C4-2B (cell line): ENCODE measurements around the gene RNF180.
A peak's percentile ranks its signal among the peaks of the same experiment; 100 is the strongest.

ENCODE experiments used
- H3K27ac ChIP-seq: fragments of 450-650 bp; 2 replicates; pipeline ENCODE4 v1.5.1; 2017
- ZFX ChIP-seq: fragments of 450-650 bp; IDR thresholded peaks from 2 replicates; pipeline ENCODE4 v1.6.1; 2017
- TF ChIP-seq, protein P1 (sequence below): fragments of 450-650 bp; conservative IDR thresholded peaks from 2 replicates; pipeline ENCODE4 v1.5.1; 2017; ENCODE audit warnings: mild to moderate bottlenecking

The RNF180 gene

DNA sequence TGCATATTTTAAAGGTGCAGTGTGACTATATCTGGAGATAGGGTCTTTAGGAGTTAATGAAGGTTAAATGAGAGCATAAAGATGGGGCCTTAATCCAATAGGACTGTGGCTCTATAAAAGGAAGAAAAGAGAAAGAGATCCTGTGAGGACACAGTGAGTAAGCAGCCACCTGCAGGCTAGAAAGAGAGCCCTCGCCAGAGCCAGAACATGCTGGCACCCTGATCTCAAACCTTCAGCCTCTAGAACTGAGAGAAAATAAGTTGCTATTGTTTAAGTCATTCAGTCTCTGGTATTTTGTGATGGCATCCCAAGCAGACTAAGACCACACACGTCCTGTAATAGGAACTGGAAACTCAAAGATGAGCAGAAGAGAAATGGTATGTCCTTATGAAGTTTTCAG, 41.0 kb downstream of the RNF180 start:
- no peak for TF ChIP-seq ZFX
- TF ChIP-seq, protein P1, sequence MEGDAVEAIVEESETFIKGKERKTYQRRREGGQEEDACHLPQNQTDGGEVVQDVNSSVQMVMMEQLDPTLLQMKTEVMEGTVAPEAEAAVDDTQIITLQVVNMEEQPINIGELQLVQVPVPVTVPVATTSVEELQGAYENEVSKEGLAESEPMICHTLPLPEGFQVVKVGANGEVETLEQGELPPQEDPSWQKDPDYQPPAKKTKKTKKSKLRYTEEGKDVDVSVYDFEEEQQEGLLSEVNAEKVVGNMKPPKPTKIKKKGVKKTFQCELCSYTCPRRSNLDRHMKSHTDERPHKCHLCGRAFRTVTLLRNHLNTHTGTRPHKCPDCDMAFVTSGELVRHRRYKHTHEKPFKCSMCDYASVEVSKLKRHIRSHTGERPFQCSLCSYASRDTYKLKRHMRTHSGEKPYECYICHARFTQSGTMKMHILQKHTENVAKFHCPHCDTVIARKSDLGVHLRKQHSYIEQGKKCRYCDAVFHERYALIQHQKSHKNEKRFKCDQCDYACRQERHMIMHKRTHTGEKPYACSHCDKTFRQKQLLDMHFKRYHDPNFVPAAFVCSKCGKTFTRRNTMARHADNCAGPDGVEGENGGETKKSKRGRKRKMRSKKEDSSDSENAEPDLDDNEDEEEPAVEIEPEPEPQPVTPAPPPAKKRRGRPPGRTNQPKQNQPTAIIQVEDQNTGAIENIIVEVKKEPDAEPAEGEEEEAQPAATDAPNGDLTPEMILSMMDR: no peak
- H3K27ac ChIP-seq: no peak overlapping the region

DNA sequence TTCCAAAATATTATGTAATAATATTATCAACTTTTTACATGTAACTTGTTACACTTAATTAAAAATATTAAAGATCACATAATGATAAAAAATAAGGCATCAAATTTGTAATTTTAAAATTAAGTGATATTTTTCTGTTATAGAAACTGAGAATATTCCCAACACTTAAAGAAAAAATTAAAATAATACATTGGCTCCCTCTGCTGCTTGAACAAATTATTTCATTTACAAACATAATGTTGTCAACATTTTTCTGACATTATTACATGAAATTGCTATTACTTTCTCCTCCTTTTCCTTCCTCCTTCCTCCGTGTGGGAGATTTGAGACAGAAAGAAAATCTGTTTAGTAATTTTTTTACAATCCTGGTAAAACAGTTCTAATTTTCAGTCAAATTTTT, 42.3 kb downstream of the RNF180 start:
- no peak overlapping the region for H3K27ac ChIP-seq
- TF ChIP-seq ZFX: no peak
- TF ChIP-seq, protein P1: peak; percentile 49

GRCh38 chr5:64209353-64209752, 43.7 kb downstream of the RNF180 start:
- TF ChIP-seq, protein P1: no peak
- TF ChIP-seq ZFX: no peak
- H3K27ac ChIP-seq: no peak overlapping the region

GRCh38 chr5:64210866-64211265, 45.2 kb downstream of the RNF180 start:
- TF ChIP-seq, protein P1: no peak
- TF ChIP-seq ZFX: no peak
- no peak overlapping the region for H3K27ac ChIP-seq

- TF ChIP-seq, protein P1: no peak
- H3K27ac ChIP-seq: no peak overlapping the region
Observed at GRCh38 chr5:64213011-64213410, 47.4 kb downstream of the RNF180 start.

DNA sequence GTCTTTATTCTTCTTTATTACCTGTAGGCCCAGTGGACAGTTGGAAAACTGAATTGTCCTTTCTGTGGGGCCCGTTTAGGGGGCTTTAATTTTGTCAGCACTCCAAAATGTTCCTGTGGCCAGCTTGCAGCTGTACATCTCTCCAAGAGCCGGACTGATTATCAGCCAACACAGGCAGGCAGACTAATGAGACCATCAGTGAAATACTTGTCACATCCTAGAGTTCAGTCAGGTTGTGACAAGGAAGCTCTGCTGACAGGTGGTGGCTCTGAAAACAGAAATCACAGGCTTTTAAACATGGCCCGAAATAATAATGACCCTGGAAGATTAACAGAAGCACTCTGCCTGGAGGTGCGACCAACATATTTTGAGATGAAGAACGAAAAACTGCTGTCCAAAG, 47.9 kb downstream of the RNF180 start:
- H3K27ac ChIP-seq: no peak overlapping the region
- no peak for TF ChIP-seq ZFX
- TF ChIP-seq, protein P1: no peak

DNA sequence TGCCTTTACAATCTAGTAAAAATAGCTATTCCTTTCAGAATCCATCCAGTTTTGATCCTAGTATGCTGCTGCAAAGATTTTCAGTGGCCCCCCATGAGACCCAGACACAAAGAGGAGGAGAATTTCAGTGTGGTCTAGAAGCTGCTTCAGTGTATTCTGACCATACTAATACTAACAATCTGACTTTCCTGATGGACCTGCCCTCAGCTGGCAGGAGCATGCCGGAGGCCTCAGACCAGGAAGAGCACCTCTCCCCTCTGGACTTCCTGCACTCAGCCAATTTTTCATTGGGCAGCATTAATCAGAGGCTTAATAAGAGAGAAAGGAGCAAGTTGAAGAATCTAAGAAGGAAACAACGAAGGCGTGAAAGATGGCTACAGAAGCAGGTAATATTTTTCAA, 48.5 kb downstream of the RNF180 start:
- no peak overlapping the region for H3K27ac ChIP-seq
- TF ChIP-seq, protein P1: no peak
- TF ChIP-seq ZFX: no peak
